ENCODE data around the gene UBE2E1.

DNA sequence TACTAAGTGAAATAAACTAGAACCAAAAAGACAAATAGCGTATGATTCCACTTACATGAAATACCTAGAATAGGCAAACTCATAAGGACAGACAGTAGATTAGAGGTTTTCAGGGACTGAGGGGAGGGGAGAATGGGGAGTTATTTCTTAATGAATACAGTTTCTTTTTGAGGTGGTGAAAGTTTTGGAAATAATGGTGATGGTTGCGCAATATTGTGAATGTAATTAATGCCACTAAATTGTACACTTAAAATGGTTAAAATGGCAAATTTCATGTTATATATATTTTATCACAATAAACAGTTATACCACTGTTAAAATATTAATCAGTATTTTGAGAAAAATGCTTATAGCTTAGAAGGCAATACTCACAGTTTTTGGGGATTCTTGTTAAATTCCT is 11.0 kb downstream of the UBE2E1 start:
- TF ChIP-seq POLR2AphosphoS5 (IDR thresholded peaks at IDR 0.05; ENCODE audit: low read depth) (no peak), STAT1 (IDR thresholded peaks at IDR 0.05; ENCODE audit: unreplicated experiment) (no peak), EZH2phosphoT487 (IDR thresholded peaks at IDR 0.05; ENCODE audit: unreplicated experiment) (no peak), EZH2 (IDR thresholded peaks at IDR 0.05; ENCODE audit: low read depth, unreplicated experiment) (no peak), REST (IDR thresholded peaks at IDR 0.05; ENCODE audit: unreplicated experiment) (no peak), CREB1 (CRISPR knock-in tag; IDR thresholded peaks at IDR 0.05; ENCODE audit: low read depth) (no peak), JUNB (IDR thresholded peaks at IDR 0.05; ENCODE audit: unreplicated experiment) (no peak), ZNF114 (CRISPR knock-in tag; IDR thresholded peaks at IDR 0.05) (no peak)
- TF ChIP-seq, protein P1, sequence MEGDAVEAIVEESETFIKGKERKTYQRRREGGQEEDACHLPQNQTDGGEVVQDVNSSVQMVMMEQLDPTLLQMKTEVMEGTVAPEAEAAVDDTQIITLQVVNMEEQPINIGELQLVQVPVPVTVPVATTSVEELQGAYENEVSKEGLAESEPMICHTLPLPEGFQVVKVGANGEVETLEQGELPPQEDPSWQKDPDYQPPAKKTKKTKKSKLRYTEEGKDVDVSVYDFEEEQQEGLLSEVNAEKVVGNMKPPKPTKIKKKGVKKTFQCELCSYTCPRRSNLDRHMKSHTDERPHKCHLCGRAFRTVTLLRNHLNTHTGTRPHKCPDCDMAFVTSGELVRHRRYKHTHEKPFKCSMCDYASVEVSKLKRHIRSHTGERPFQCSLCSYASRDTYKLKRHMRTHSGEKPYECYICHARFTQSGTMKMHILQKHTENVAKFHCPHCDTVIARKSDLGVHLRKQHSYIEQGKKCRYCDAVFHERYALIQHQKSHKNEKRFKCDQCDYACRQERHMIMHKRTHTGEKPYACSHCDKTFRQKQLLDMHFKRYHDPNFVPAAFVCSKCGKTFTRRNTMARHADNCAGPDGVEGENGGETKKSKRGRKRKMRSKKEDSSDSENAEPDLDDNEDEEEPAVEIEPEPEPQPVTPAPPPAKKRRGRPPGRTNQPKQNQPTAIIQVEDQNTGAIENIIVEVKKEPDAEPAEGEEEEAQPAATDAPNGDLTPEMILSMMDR (conservative IDR thresholded peaks at IDR 0.05; ENCODE audit: low read depth in 2 of 2) = no peak
- TF ChIP-seq, protein P2, sequence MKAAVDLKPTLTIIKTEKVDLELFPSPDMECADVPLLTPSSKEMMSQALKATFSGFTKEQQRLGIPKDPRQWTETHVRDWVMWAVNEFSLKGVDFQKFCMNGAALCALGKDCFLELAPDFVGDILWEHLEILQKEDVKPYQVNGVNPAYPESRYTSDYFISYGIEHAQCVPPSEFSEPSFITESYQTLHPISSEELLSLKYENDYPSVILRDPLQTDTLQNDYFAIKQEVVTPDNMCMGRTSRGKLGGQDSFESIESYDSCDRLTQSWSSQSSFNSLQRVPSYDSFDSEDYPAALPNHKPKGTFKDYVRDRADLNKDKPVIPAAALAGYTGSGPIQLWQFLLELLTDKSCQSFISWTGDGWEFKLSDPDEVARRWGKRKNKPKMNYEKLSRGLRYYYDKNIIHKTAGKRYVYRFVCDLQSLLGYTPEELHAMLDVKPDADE (IDR thresholded peaks at IDR 0.05) = no peak

Data from GM23338 (cell line).